GM21737 (cell line): Measurements from ENCODE around the gene ERFL.
"Not testable (repeated sequence)": the region's sequence is repeated elsewhere in the genome, so short reads cannot be mapped to it uniquely, and the experiment has no call there.

ENCODE experiments used
- ATAC-seq: cut with Tn5 transposase; IDR thresholded peaks from one replicate; pipeline ENCODE4 v1.9.1; 2021; ENCODE audit warnings: mild to moderate bottlenecking, moderate library complexity; ENCODE audit not compliant: unreplicated experiment

Gene ERFL

DNA sequence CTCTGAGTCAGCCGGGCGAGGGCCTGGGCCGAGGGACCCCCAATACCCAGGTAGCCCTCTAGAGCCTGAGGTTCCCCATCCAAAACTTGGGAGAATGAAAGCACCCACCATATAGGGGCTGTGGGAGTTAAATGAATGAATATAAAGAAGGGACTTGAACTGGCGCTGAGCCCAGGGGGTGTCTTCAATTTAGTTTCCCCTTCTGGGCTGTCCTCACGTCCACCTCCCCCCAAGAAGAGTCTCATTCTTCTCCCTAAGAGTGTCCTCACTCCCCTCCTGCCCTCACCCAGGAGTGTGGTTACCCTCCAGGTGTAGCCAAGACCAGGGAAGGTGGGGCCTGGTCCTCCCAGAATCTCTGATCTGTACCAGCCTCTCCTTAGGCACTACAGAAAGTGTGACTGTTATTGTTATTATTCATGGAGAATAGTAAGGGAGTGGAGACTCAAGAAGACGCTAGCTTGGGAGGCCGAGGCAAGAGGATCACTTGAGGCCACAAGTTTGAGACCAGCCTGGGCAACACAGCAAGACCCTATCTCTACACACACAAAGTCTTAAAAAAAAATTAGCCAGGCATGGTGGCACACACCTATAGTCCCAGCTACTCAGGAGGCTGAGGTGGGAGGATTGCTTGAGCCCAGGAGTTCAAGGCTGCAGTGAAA lies 48.5 kb downstream of the ERFL start:
- ATAC-seq, result no peak

DNA sequence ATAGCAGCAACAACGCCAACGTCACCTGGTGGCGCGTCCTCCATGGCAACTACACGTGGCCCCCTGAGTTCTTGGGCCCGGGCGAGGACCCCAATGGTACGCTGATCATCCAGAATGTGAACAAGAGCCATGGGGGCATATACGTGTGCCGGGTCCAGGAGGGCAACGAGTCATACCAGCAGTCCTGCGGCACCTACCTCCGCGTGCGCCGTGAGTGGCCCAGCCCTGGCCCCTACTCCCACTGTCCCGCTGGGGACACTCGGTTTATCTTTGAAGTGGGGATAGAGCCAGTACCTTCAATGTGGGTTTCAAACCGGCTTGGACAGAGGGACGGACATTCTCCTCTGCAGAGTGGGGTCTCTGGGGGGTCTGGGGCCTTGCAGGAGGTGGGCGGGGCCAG lies 49.2 kb downstream of the ERFL start:
- no peak for ATAC-seq

DNA sequence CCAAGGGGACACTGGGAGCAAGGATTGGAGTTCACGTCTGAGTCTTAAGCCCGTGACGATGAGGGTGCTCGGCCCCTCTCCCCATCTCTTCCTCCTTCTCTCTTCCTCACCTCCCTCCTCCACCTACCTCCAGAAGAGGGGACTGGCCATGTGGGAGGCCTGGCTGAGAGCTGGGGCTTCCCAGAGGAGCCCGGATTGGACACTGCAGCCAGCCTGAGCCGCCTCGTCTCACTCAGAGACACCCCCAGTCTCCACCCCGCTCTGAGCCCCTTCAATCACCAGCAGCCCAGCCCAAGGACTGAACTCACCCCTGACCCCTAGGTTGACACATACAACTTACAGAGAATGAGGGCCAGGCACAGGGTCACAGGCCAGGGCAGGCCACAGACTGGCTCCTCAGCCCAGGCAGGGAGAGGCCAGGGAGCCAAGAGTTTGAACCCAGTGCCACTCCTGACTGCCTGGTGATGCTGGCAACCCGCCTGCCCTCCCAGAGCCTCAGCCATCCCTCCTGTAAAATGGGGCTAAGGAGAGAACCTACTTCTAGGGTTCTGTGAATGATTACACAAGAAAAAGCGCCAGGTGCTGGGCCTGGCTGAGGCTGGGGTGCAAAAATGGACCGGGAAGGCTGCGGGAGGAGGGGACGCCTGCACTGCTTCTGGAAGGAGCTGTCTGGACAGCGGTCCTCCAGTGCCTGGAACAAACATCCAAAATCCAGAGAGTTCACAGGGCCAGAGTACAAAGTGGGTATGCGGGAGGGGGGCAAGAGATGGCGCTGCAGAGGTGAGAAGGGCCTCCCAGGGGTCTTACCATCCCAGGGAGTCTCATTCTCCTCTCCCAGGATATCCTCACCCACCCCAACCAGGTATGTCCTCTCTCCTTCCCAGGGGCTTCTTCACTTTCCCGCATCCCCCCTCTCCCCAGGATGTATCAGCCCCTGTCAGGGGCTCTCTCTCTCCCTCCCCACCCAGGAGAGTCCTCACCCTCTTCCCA lies 50.0 kb downstream of the ERFL start:
- ATAC-seq, result peak; percentile 5

GRCh38 chr19:41876847-41877832 lies 51.1 kb downstream of the ERFL start, which contains the start of gene CD79A:
Gene CD79A, plus strand, starts transcription at chr19:41877279. Its CDS starts 26 bp downstream, at chr19:41877305.
- ATAC-seq, result peak; percentile 51

DNA sequence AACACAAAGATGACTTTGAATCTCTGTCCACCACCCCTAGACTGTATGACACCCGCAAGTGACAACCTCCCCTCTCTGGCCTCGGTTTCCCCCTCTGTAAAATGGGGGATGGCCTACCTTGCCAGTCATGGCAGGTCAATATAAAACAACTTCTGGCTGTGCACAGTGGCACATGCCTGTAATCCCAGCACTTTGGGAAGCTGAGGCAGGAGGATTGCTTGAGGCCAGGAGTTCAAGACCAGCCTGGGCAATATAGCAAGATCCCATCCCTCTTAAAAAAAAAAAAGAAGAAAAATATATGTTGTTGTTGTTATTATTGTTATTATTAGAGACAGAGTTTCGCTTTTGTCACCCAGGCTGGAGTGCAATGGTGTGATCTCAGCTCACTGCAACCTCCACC lies 52.3 kb downstream of the ERFL start:
- ATAC-seq, result not testable (repeated sequence)

- ATAC-seq, result no peak
These were observed 55.2 kb downstream of the ERFL start for GRCh38 chr19:41872775-41873647.

GRCh38 chr19:41872384-41872774 lies 55.9 kb downstream of the ERFL start:
- ATAC-seq, result no peak

DNA sequence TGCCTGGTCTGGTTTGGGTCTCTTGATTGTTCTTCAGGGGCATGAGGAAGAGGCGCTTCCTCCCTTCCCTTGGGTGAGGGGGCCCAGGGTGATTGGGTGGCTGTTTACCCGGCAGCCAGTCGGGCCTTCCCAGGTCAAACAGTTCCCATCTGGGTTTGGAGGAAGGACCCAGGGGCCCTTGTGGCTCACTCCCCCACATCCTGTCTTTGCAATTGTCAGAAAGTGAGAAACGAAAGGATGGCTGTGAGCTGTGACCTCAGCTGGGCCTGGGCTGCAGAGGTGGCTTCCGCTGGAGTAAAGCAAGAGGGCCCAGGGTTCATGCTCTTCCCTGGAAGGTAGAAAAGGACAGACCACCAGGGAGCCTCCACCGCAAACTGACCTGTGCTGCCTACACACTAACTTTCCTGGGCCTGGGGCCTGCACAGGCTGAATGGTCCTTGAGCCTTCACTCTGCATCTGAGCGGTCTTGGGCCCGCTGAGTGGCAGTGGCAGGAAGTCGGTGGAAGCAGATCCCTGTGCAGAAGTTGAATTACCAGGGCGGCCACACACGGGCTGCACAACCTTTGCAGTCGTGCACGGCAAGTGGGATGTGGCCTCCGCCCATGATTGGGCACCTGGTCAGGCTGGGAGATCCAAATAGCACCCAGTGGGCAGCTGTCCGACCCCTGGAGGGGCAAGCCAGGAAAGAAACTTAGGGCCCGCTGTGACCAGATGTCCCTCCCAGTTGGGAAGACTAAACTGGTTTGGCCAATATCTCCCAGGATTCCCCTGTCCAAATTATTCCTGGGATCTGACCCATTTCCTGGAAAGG lies 56.5 kb downstream of the ERFL start:
- peak; percentile 51 for ATAC-seq

DNA sequence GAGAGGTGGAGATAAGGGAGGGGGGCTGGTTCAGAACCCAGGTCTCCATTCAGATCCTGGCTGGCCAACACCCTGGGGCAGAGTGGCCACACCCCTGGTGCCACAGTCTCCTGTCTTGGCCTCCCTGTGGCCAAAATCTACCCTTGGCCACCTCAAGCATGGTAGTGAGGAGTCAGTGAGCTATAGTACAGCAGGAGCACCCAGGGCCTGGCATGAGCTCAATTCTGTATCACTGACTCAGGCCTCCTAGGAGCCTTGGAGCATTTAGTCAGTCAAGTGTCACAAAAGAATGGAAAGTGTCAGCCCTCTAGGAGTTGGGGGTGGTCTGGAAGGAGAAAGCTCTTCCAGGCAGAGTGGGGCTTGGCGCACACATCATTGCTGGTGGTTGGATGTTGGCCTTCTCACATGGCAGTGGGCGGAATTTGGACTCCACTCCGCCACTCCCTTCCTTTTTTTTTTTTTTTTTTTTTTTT lies 57.8 kb downstream of the ERFL start:
- ATAC-seq, result no peak

DNA sequence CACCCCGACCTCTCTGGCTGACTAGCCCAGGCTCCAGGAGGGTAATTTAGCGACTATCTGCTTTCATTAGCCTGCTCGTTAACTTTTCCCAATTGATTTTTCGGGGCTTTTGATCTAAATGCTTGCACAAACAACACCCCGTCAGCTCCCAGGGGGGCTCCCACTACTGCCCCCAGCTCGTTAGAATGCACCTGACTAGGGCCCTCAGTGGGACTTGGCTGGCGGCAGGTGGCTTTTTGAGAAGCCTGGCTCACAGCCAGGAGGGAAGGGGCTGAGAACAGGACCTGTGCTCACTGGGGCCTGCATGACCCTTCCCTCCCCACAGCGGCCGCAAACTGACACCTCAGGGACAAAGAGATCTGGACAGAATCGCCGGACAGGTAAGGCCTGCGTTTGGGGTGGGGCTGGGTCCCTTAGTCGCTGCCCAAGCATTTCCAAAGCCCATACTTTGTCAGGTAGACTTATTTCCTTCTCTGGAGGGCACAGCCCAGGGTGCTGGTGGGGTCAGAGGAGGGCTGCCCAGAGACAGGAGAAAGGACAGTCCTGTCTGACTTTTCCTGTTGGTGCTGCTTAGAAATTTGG lies 58.8 kb downstream of the ERFL start:
- no peak for ATAC-seq

GRCh38 chr19:41868989-41869300 lies 59.3 kb downstream of the ERFL start:
- ATAC-seq, result no peak

DNA sequence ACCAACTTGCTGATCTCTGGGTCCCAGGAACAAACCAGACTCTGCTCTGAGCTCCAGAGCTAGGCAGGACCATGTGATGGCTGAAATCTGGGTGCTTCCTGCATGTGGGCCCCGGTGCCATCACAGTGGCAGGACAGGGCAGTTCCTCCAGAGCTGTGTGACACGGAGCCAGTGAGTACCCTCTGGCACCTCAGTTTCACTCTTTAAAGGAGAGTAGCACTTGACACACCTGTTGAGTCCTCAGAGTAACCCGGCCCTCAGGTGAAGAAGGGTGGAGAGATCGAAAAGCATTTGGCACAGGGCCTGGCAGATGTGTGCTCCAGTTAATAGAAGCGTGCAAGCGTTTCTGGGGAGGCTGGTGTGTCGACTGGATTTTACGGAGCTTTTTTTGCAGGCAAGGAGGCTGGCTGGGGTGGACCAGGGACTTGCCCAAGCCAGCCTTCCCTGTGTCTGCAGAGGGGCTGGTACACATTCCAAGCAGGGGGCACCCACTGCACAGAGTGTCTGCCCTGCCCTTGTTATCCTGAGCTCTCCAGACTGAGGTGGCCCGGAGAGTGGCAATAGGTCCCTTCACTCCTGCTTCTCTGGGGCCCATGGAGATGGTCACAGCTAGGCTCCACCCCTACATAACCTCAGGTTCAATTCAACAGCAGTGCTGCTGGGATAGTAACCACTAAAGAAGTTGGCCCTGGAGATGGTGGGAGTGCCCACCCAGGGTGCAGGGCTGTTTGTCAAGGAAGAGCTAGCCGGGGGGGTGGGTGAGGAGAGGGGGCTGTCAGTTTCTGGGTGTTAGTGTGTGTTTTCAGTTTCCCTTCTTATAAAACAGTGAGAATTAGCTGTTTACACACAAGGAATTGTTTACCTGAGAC lies 59.9 kb downstream of the ERFL start:
- no peak for ATAC-seq

GRCh38 chr19:41866284-41866683 lies 62.0 kb downstream of the ERFL start:
- no peak for ATAC-seq

DNA sequence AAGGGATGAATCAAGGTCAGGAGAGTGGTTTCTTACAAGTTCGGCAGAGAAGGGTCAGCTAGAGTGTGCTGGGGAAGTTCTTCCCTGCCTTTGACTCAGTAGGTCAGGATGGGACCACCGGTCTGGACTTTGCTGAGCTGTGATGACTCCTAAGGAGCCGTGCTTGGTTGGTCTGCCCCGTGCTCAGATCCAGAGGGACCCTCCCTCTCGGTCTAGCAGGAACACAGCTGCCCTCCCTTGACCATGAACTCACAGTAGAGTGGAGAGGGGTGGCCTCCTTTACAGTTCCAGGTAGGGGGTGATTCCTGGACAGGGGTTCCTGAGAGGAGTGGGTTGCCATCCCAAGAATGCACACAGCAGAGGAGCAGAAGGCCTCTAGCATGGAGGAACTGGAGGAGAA lies 63.9 kb downstream of the ERFL start:
- ATAC-seq, result no peak

GRCh38 chr19:41863209-41863931 lies 64.9 kb downstream of the ERFL start:
- no peak for ATAC-seq

GRCh38 chr19:41862445-41862986 lies 65.7 kb downstream of the ERFL start:
- ATAC-seq, result no peak

DNA sequence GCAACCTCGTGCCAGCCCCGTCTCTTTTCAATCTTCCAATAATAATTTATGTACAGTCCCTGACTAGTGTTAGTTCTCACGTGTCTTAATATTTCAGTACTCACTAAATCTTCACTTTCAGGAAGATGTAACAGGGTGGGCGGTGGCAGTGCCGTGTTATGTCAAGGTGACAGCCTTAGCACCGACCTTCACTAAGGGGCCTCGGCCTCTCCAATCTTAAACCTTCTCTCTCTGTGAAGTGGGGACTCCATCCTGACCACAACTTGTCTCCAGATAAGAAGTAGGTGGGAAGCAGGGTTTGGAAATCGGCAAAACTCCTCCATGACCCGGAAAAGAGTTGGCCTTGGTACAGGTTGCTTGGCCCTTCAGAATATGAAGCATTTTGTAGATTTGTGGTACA lies 66.4 kb downstream of the ERFL start:
- ATAC-seq, result no peak
